HG02571 (cell line): ENCODE data around the gene RBFOX2.
"Not testable (repeated sequence)": the region's sequence is repeated elsewhere in the genome, so short reads cannot be mapped to it uniquely, and the experiment has no call there.

Experiments used
- ATAC-seq: cut with Tn5 transposase; IDR thresholded peaks from one replicate; pipeline ENCODE4 v1.9.1; 2021; ENCODE audit warnings: mild to moderate bottlenecking, moderate library complexity; ENCODE audit not compliant: unreplicated experiment

The RBFOX2 gene

GRCh38 chr22:35726398-35726797, 302.2 kb downstream of the RBFOX2 start:
- no peak for ATAC-seq

- ATAC-seq: no peak
These were observed 303.1 kb downstream of the RBFOX2 start for GRCh38 chr22:35725521-35725920.

GRCh38 chr22:35721960-35722359, 306.7 kb downstream of the RBFOX2 start:
- no peak for ATAC-seq

- ATAC-seq: no peak
These were observed 309.3 kb downstream of the RBFOX2 start for GRCh38 chr22:35719212-35719875.

GRCh38 chr22:35717572-35717971, 311.1 kb downstream of the RBFOX2 start, which contains the start of gene APOL5:
TSS of gene APOL5 (plus strand) at chr22:35717872. CDS start at chr22:35717872, 0 bp downstream.
- ATAC-seq: no peak

GRCh38 chr22:35712672-35713071, 316.0 kb downstream of the RBFOX2 start:
- no peak for ATAC-seq

GRCh38 chr22:35711336-35711735, 317.3 kb downstream of the RBFOX2 start:
- no peak for ATAC-seq

GRCh38 chr22:35708917-35709316, 319.7 kb downstream of the RBFOX2 start:
- ATAC-seq: no peak

GRCh38 chr22:35708453-35708852, 320.2 kb downstream of the RBFOX2 start:
- no peak for ATAC-seq

- ATAC-seq: no peak
These were observed 323.5 kb downstream of the RBFOX2 start for GRCh38 chr22:35705141-35705540.

GRCh38 chr22:35703861-35704584, 324.6 kb downstream of the RBFOX2 start:
- no peak for ATAC-seq

- ATAC-seq: not testable (repeated sequence)
These were observed 328.8 kb downstream of the RBFOX2 start for GRCh38 chr22:35699852-35700251.

- ATAC-seq: no peak
These were observed 331.5 kb downstream of the RBFOX2 start for GRCh38 chr22:35697142-35697541.

GRCh38 chr22:35695202-35695601, 333.4 kb downstream of the RBFOX2 start:
- ATAC-seq: no peak

GRCh38 chr22:35690001-35690400, 338.6 kb downstream of the RBFOX2 start:
- no peak for ATAC-seq

- ATAC-seq: no peak
These were observed 339.5 kb downstream of the RBFOX2 start for GRCh38 chr22:35688913-35689675.
